ENCODE data around the gene ZNF480. TPM values are rescaled to one million over a fixed set of nuclear protein-coding genes. Genes with fewer than 3 reads are reported as not detected.

The ZNF480 gene
- total and polyA plus RNA-seq, 4 donors = 1.8 to 7.3 (median 3.4) TPM

GRCh38 chr19:52270266-52270885 is 26.6 kb upstream of the ZNF480 start:
- Histone ChIP-seq H3K9ac (ENCODE audit: low read depth in 1 of 2, low read length in 2 of 2) (peak overlapping the region; percentile 90 to 94), H3K4me3 (ENCODE audit: low read depth in 1 of 3, low read length in 3 of 3) (peak overlapping the region; percentile 85 to 98 (median 86)), H3K9me3 (ENCODE audit: control insufficient read depth in 4 of 4, low read length in 3 of 4) (peaks cover 0 to 5% (median 3%) of the 10 kb centered on the region in 4 donors), H3K36me3 (ENCODE audit: control insufficient read depth in 4 of 4, insufficient read depth in 3 of 4, low read depth in 1 of 4, low read length in 3 of 4) (peaks cover 0 to 3% (median 1%) of the 10 kb centered on the region in 4 donors), H3K4me1 (ENCODE audit: control insufficient read depth in 4 of 4, insufficient read depth in 4 of 4, low read length in 3 of 4) (peaks cover 0 to 15% (median 10%) of the 10 kb centered on the region in 4 donors), H3K27me3 (ENCODE audit: control insufficient read depth in 4 of 4, insufficient read depth in 4 of 4, low read length in 3 of 4) (no peaks in the 10 kb centered on the region), H3K27ac (ENCODE audit: low read depth in 1 of 2, low read length in 2 of 2) (peak overlapping the region; percentile 98)
- DNase-seq (ENCODE audit: low spot score) = no peak
- no peak for TF ChIP-seq REST (IDR thresholded peaks at IDR 0.05)
- no peak for TF ChIP-seq NR2F2 (IDR thresholded peaks at IDR 0.05)
- TF ChIP-seq SP1 (IDR thresholded peaks at IDR 0.05) = no peak
- no peak for TF ChIP-seq HNF4A (conservative IDR thresholded peaks at IDR 0.05)
- no peak for TF ChIP-seq HNF4G (IDR thresholded peaks at IDR 0.05)
- TF ChIP-seq FOXA2 (IDR thresholded peaks at IDR 0.05) = no peak
- no peak for TF ChIP-seq ATF3 (IDR thresholded peaks at IDR 0.05)
- TF ChIP-seq JUND (IDR thresholded peaks at IDR 0.05) = no peak
- TF ChIP-seq GABPA (IDR thresholded peaks at IDR 0.05 in 1 of 2, conservative IDR thresholded peaks at IDR 0.05 in 1 of 2) = no peak
- TF ChIP-seq ZBTB33 (IDR thresholded peaks at IDR 0.05) = no peak
- no peak for TF ChIP-seq YY1 (IDR thresholded peaks at IDR 0.05)
- TF ChIP-seq FOXA1 (IDR thresholded peaks at IDR 0.05) = no peak
- no peak for TF ChIP-seq TAF1 (conservative IDR thresholded peaks at IDR 0.05)
- WGBS = 16% methylated on average over 11 of the region's 11 CpGs

DNA sequence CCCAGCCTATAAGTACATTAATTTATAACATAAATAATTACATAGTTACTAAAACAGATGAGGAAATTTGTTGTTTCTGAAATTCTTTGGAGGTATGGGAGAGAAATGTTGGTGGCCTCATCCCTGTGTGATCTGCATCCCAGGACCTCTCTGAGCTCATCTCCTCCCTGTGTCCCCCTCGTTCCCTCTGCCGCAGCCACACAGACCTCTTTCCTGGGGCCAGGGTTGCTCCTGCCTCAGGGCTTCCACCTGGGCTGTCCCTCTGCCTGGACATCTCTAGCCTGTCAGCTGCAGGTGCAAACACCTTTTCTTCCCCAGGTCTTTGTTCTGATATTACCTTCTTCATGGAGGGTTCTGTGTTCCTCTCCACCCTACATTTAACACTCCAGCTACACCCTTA is 23.7 kb upstream of the ZNF480 start:
- Histone ChIP-seq H3K9ac (ENCODE audit: low read depth in 1 of 2, low read length in 2 of 2) (no peak overlapping the region), H3K36me3 (ENCODE audit: control insufficient read depth in 4 of 4, insufficient read depth in 3 of 4, low read depth in 1 of 4, low read length in 3 of 4) (peaks cover 3 to 4% (median 4%) of the 10 kb centered on the region in 4 donors), H3K27me3 (ENCODE audit: control insufficient read depth in 4 of 4, insufficient read depth in 4 of 4, low read length in 3 of 4) (no peaks in the 10 kb centered on the region), H3K4me1 (ENCODE audit: control insufficient read depth in 4 of 4, insufficient read depth in 4 of 4, low read length in 3 of 4) (peaks cover 0 to 15% (median 10%) of the 10 kb centered on the region in 4 donors), H3K9me3 (ENCODE audit: control insufficient read depth in 4 of 4, low read length in 3 of 4) (peaks cover 2 to 8% (median 3%) of the 10 kb centered on the region in 4 donors), H3K27ac (ENCODE audit: low read depth in 1 of 2, low read length in 2 of 2) (no peak overlapping the region), H3K4me3 (ENCODE audit: low read depth in 1 of 3, low read length in 3 of 3) (peak overlapping the region in 1 of 3 donors; percentile 37)
- DNase-seq (ENCODE audit: low spot score) = no peak
- 94% methylated on average over 2 of the region's 2 CpGs for WGBS
- TF ChIP-seq REST (IDR thresholded peaks at IDR 0.05) (no peak), TAF1 (conservative IDR thresholded peaks at IDR 0.05) (no peak), ZBTB33 (IDR thresholded peaks at IDR 0.05) (no peak), GABPA (IDR thresholded peaks at IDR 0.05 in 1 of 2, conservative IDR thresholded peaks at IDR 0.05 in 1 of 2) (no peak), YY1 (IDR thresholded peaks at IDR 0.05) (no peak), HNF4A (conservative IDR thresholded peaks at IDR 0.05) (no peak), JUND (IDR thresholded peaks at IDR 0.05) (no peak), ATF3 (IDR thresholded peaks at IDR 0.05) (no peak), CTCF (IDR thresholded peaks at IDR 0.05; ENCODE audit: low read depth, low read length, missing input control) (no peak), EGR1 (IDR thresholded peaks at IDR 0.05; ENCODE audit: low read depth in 2 of 2) (no peak), RXRA (IDR thresholded peaks at IDR 0.05) (no peak)

Measured in liver (tissue), 9 donors.